CD4-positive, alpha-beta T cell treated with Interleukin-6 at 100 ng/mL for 8 hours (primary cell): Measurements from ENCODE around the gene FPR1.

Source experiments
- DNase-seq: peaks from one replicate; pipeline ENCODE4 v3.0.0-alpha.2; 2020; ENCODE audit warnings: mixed read lengths, low spot score

FPR1 gene

GRCh38 chr19:51735759-51736449, 15.8 kb downstream of the FPR1 start:
- no peak for DNase-seq

- DNase-seq: no peak
These were observed 17.7 kb downstream of the FPR1 start for GRCh38 chr19:51733742-51734522.

- no peak for DNase-seq
These were observed 21.9 kb downstream of the FPR1 start for GRCh38 chr19:51729781-51730180.

- DNase-seq: no peak
These were observed 24.3 kb downstream of the FPR1 start for GRCh38 chr19:51727349-51727880.

GRCh38 chr19:51726049-51726448, 25.6 kb downstream of the FPR1 start:
- no peak for DNase-seq

- no peak for DNase-seq
These were observed 27.1 kb downstream of the FPR1 start for GRCh38 chr19:51724543-51724942.

- no peak for DNase-seq
These were observed 29.2 kb downstream of the FPR1 start for GRCh38 chr19:51722492-51722891.

GRCh38 chr19:51721905-51722304, 29.8 kb downstream of the FPR1 start:
- no peak for DNase-seq

GRCh38 chr19:51719251-51719988, 32.3 kb downstream of the FPR1 start:
- DNase-seq: no peak

GRCh38 chr19:51716925-51717324, 34.8 kb downstream of the FPR1 start:
- DNase-seq: no peak

GRCh38 chr19:51715850-51716249, 35.8 kb downstream of the FPR1 start:
- DNase-seq: no peak

GRCh38 chr19:51714848-51715247, 36.8 kb downstream of the FPR1 start:
- DNase-seq: no peak

GRCh38 chr19:51713319-51714285, 38.1 kb downstream of the FPR1 start:
- DNase-seq: no peak

GRCh38 chr19:51712461-51713081, 39.1 kb downstream of the FPR1 start:
- no peak for DNase-seq

- no peak for DNase-seq
These were observed 40.0 kb downstream of the FPR1 start for GRCh38 chr19:51711702-51712101.

- DNase-seq: no peak
These were observed 41.5 kb downstream of the FPR1 start for GRCh38 chr19:51710163-51710562.

GRCh38 chr19:51709575-51709974, 42.1 kb downstream of the FPR1 start:
- no peak for DNase-seq

- no peak for DNase-seq
These were observed 42.9 kb downstream of the FPR1 start for GRCh38 chr19:51708811-51709210.

GRCh38 chr19:51706885-51707284, 44.8 kb downstream of the FPR1 start:
- no peak for DNase-seq

GRCh38 chr19:51706296-51706695, 45.4 kb downstream of the FPR1 start:
- no peak for DNase-seq

GRCh38 chr19:51704626-51705025, 47.1 kb downstream of the FPR1 start:
- no peak for DNase-seq
